HG03520 (cell line): ENCODE results near the gene ADAM33.

Experiments used
- ATAC-seq: cut with Tn5 transposase; IDR thresholded peaks from one replicate; pipeline ENCODE4 v1.9.1; 2021; ENCODE audit warnings: mild to moderate bottlenecking, moderate library complexity; ENCODE audit not compliant: unreplicated experiment

Gene ADAM33

DNA sequence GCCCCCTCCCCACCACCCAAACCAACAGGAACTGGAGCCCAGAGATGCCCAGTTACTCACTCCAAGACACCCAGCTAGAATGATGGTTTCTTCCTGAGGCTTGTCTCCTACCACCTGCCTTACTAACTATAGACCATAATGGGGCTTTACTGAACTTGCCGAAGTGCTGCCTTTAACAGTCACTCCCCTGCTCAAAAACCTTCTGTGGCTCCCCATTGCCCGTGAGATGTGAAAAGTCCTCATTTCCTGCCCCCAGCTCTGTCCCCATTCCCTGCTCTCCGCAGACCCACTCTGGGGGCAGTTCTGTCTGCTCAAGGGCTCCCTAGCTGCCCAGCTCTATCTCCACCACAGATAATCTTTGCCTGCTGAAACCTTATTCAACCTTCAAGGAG, 25.7 kb upstream of the ADAM33 start:
- ATAC-seq, result no peak

DNA sequence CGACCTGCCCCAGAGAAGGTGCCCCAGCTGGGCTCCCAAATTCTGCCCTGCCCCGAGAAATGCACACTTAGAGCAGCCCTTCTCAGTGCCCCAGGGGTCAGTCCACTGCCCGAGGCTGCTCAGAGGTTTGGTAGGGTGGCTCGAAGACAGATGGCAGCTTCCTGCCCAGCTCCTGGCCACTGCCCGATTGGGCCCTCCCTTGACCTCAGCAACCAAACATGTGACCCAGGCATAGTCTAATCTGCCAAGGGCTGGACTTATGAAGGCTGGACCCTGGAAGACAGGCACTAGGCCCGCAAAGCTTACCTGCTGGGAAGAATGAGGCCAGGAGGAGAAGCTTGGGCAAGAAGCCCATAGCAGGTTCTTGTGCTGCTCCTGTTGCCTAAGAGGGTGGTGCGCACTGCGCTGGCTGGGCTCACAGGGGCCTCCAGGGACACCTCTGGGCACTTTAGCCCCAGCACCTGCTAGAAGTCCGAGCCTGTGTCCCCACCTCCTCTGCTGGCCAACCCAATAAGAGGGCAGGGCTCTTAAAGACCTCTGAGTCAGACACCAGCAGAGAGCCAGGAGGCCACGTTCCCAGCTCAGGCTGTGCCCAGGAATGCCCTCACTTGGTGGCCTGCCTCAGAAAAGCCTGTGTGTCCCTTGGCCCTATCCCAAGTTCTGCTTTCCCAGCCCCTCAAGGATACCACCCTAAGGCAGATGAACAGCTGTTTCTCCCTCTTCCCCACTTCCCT, 25.1 kb upstream of the ADAM33 start:
- ATAC-seq, result no peak

GRCh38 chr20:3705970-3706739, 24.3 kb upstream of the ADAM33 start:
- ATAC-seq, result no peak

DNA sequence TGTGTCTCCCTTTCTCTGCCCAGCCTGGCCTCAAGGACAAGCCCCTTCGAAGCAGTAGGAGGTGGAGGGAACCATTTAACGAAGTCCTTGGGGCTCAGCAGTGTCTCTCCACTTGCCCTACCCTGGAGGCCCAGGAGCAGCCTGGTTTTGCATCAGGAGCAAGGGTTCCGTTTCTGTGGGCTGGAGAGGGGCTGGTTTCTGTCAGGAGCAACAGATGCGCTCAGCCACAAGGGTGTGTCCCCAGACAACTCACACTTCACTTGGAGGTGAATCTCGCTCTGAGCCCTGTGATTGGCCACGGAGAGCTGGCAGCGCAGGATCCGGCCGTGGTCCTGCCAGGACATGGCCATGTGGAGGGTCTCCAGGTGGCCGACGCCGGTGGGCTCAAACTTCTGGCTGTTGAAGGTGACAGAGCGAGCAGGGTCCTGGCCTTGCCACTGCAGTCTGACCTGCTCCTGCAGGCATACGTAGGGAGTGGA, 23.7 kb upstream of the ADAM33 start:
- ATAC-seq, result no peak

DNA sequence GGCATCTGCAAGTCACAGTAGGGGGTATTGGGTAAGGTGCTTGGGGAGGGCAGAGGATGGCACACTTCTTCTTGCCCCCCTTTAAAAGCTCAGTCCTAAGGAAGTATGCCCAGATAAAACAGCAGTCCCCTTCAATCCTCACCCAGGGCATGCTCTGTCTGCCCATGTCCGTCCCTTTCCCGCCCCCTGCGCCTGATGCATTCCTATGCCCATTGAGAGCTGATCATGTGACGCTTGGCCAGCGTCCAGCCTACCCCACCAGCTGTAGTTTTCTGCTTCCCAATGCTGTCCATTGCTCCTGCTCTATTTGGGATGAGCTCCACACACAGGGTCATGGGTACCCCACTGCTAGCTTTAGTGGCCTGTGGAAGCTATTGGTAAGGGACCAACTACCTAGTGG, 22.3 kb upstream of the ADAM33 start:
- no peak for ATAC-seq

GRCh38 chr20:3702611-3703391, 21.0 kb upstream of the ADAM33 start:
- ATAC-seq, result no peak

GRCh38 chr20:3701061-3701998, 19.5 kb upstream of the ADAM33 start:
- ATAC-seq, result no peak

DNA sequence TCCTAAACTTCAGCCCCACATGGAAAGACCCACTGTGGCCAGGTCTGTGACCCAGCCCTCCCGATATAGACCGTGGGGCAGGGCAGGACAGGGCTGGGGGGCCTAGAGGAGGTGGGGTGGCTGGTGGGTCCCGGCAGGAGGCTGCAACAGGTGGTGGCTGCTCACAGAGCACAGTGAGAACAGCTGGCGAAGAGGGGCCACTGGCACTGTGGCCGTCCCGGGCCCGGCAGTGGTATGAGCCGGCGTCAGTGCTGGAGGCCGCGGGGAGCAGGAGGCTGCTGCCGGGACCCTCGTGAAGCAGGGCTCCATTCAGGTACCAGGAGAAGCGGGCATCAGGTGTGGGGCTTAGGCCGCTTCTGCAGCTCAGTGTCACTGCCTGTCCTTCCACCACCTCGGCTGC, 17.2 kb upstream of the ADAM33 start:
- no peak for ATAC-seq

DNA sequence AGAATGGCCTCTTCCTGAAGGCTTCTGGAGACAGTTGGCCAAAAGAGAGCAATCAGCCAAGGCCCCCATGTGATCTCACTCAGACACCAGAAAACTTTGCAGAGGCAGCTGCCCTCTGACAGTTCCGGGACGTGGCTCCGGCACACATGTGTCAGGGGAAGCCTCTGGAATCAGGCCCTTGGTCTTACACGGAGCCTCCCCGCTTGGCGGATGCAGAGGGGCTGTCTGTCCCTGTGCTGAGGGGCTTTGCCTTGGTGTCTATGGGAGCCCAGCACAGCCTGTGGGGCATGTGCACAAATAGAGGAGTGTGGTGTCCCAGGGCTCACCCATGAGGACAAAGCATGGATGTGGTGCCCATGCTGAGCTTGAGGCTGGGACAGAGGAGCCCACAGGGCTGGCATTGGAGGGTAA, 16.8 kb upstream of the ADAM33 start:
- no peak for ATAC-seq

- no peak for ATAC-seq
These were observed 15.9 kb upstream of the ADAM33 start for GRCh38 chr20:3697588-3698305.

DNA sequence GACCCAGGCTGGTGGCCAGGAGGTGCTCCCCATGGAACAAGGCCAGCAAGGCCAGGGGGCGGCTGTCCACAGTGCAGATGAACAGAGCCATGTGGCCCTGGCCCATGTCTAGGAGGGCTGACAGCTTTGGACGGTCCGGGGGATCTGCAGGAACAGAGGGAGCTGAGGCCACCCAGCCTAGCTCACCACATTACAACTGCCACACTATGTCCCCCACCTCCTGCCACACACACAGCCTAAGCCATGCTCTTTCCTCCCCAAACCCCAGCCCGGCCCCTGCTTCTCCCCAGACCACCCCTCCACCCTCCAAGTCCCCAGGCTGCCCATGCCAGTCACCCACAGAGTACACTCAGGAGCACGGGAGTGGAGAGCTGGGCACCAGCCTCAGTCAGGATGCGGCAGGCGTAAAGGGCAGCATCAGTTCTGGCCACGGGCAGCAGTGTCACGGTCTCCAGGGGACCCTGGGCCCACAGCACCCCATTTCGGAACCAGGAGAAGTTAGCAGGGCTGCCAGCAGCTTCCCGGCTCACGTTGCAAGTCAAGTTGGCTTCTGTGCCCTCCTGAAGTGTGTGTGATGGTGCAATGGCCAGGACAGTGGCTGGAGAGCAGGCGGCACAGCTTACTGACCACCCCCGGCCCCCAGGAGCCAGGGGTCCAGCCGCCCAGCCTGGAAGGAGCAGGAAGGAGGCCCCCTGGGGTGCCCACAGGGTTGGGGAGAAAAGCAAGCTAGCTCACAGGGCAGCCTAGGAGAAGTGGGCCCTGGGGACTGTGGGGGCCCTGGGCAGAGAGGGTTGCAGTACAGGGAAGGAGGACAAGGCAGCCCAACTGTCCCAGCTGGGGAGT, 15.2 kb upstream of the ADAM33 start:
- ATAC-seq, result no peak

GRCh38 chr20:3696200-3696599, 14.4 kb upstream of the ADAM33 start:
- no peak for ATAC-seq

- no peak for ATAC-seq
These were observed 13.1 kb upstream of the ADAM33 start for GRCh38 chr20:3694864-3695263.

- ATAC-seq, result no peak
These were observed 11.6 kb upstream of the ADAM33 start for GRCh38 chr20:3693376-3693775.

GRCh38 chr20:3692706-3693294, 11.0 kb upstream of the ADAM33 start:
- ATAC-seq, result no peak

GRCh38 chr20:3691897-3692296, 10.1 kb upstream of the ADAM33 start:
- no peak for ATAC-seq

DNA sequence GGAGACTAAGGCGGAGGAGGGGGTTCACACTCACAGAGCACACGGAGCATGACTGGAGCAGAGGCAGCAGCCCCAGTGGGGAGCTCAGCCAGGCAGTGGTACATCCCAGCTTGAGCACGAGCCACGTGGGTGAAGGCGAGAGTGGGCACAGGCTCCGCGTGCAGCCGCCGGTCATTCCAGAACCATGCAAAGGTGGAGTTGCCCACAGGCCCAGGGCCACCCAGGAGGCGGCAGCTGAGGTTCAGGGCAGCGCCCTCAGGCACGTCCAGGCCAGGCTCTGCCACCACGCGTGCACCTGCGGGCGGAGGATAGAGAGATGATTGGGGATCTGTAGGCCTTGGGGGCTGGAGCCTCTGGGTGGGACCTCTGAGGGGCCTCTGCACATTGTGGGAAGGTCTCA, 9.5 kb upstream of the ADAM33 start:
- ATAC-seq, result no peak

DNA sequence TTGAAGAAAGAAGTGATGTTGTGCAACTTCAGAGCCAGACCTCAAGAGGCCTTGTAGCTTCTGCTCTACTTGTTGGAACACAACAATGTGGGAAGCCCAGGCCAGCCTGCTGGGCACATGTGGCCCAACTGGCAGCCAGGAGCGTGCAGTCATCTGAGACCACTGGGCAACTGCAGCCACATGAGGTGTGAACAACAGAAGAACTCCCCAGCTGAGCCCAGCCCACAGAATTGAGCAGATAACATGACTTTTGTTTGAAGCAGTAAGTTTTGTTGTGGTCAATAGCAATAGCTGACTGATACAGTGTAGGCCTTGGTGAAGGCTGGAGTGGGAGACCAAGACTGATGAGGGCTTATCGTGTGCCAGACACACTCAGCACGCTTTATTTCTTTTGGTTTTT, 8.6 kb upstream of the ADAM33 start:
- ATAC-seq, result no peak

DNA sequence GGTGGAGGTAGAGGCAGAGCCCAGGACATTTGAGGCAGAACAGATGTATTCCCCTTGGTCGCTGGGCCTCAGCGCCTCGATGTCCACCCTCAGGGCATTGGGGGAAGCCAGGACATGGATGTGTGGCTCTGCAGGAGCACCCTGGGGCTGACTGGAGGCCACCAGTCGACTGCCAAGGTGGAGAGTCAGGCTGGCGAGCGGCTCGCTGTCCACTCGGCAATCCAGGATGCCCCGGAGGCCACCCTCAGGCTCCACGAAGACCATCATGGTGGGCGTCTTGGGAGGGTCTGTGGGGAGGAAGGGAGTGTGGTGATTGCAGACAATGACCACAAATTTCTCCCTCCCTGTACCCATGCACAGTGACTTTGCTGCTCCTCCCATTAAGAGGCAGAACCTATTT, 8.2 kb upstream of the ADAM33 start:
- ATAC-seq, result no peak
